ENCODE data around the gene DPEP2. TPM values are rescaled to one million over a fixed set of nuclear protein-coding genes. Genes with fewer than 3 reads are reported as not detected.

Gene DPEP2
- total RNA-seq, 1 experiment from 2014 or later = not detected

DNA sequence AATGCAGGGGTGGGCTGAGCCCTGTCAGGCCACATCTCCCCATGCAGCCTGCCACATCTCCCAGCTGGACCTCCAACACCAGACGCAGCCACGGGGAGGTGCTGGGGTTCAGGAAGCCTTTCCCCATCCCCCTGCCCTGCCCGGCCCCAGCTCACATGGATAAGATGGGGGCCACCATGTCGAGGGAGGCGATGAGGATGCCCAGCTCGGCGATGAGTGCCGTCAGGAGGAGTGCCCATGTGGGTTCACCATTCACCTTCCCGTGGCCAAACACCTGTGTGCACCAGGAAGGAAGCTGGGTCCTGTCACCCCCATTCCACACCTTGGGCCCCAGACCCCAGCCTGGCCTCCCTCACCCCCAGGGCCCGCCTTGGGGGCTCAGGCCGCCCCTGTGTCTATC, 49.6 kb downstream of the DPEP2 start:
- peaks cover 7 to 14% of the 10 kb centered on the region in 2 experiments; a peak in 3 of 4 replicates for H3K36me3 ChIP-seq (ENCODE audit: control insufficient read depth in 1 of 2, insufficient read depth in 2 of 2, low read length in 2 of 2)
- no peak overlapping the region for H3K27ac ChIP-seq (ENCODE audit: low read depth, low read length)
- no peak overlapping the region for H3K4me2 ChIP-seq (ENCODE audit: low read length)
- BruUV-seq (replicated peaks) = no TSS peak
- H3K4me1 ChIP-seq (ENCODE audit: control insufficient read depth in 1 of 2, insufficient read depth in 2 of 2, low read length in 2 of 2) = no peaks in the 10 kb centered on the region
- H4K20me1 ChIP-seq (ENCODE audit: insufficient read depth) = no peaks in the 10 kb centered on the region
- RAD21 ChIA-PET (ENCODE audit: low non-redundant PET in 1 of 2, low total read pairs in 2 of 2, uncharacterized antibody in 2 of 2, unreplicated experiment in 2 of 2) = no interaction called here
- no peak overlapping the region for H2AFZ ChIP-seq (ENCODE audit: low read depth, low read length, poor library complexity, severe bottlenecking)
- no peaks in the 10 kb centered on the region for H3K9me3 ChIP-seq (ENCODE audit: control insufficient read depth in 1 of 2, insufficient read depth in 1 of 2, low read depth in 1 of 2, low read length in 2 of 2)
- CTCF ChIA-PET = no interaction called here
- H3K27me3 ChIP-seq (ENCODE audit: insufficient read depth, low read length) = no peaks in the 10 kb centered on the region
- no peak for TF ChIP-seq ZNF274 (IDR thresholded peaks at IDR 0.05; ENCODE audit: low read depth, low read length)
- no peak for TF ChIP-seq ELF1 (IDR thresholded peaks at IDR 0.05; ENCODE audit: borderline replicate concordance, low read depth)
- TF ChIP-seq RAD21 (IDR thresholded peaks at IDR 0.05; ENCODE audit: low read depth) = no peak
- no peak for TF ChIP-seq CBX3 (IDR thresholded peaks at IDR 0.05; ENCODE audit: low read depth)
- TF ChIP-seq, protein P1, sequence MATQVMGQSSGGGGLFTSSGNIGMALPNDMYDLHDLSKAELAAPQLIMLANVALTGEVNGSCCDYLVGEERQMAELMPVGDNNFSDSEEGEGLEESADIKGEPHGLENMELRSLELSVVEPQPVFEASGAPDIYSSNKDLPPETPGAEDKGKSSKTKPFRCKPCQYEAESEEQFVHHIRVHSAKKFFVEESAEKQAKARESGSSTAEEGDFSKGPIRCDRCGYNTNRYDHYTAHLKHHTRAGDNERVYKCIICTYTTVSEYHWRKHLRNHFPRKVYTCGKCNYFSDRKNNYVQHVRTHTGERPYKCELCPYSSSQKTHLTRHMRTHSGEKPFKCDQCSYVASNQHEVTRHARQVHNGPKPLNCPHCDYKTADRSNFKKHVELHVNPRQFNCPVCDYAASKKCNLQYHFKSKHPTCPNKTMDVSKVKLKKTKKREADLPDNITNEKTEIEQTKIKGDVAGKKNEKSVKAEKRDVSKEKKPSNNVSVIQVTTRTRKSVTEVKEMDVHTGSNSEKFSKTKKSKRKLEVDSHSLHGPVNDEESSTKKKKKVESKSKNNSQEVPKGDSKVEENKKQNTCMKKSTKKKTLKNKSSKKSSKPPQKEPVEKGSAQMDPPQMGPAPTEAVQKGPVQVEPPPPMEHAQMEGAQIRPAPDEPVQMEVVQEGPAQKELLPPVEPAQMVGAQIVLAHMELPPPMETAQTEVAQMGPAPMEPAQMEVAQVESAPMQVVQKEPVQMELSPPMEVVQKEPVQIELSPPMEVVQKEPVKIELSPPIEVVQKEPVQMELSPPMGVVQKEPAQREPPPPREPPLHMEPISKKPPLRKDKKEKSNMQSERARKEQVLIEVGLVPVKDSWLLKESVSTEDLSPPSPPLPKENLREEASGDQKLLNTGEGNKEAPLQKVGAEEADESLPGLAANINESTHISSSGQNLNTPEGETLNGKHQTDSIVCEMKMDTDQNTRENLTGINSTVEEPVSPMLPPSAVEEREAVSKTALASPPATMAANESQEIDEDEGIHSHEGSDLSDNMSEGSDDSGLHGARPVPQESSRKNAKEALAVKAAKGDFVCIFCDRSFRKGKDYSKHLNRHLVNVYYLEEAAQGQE (IDR thresholded peaks at IDR 0.05; ENCODE audit: low read depth) = no peak
- no peak for TF ChIP-seq POLR2A (IDR thresholded peaks at IDR 0.05; ENCODE audit: borderline replicate concordance, extremely low read depth, insufficient read depth, insufficient read length)
- no peak for TF ChIP-seq EGR1 (IDR thresholded peaks at IDR 0.05; ENCODE audit: low read depth)
- TF ChIP-seq EZH2 (IDR thresholded peaks at IDR 0.05) = no peak
- H3K9ac ChIP-seq (ENCODE audit: low read length) = no peak overlapping the region
- no peak overlapping the region for H3K4me3 ChIP-seq (replicated peaks in 1 of 2; ENCODE audit: low read depth in 1 of 2, low read length in 2 of 2)
- DNase-seq (ENCODE audit: low read depth, low spot score) = no peak
- no peaks in the 10 kb centered on the region for H3K9me2 ChIP-seq (ENCODE audit: insufficient read depth)
- H3K79me2 ChIP-seq (ENCODE audit: insufficient read depth, low read length) = no peaks in the 10 kb centered on the region
- intact Hi-C loops (cut with micrococcal nuclease) = no loop called here
- POLR2A ChIA-PET = no interaction called here
- no peak for ATAC-seq
